ENCODE data around the gene WAS.

GRCh38 chrX:48684134-48684533 is 535 bp downstream of the WAS start:
- TF ChIP-seq GATA2 (IDR thresholded peaks at IDR 0.05; ENCODE audit: low read depth, low read length) (no peak), GATA3 (IDR thresholded peaks at IDR 0.05; ENCODE audit: low read depth, low read length) (no peak)

All from SH-SY5Y (cell line).